GM21576 (cell line): ENCODE data around the gene TUBB8.
"Not testable (repeated sequence)": the region's sequence is repeated elsewhere in the genome, so short reads cannot be mapped to it uniquely, and the experiment has no call there.

Experiments
- ATAC-seq: cut with Tn5 transposase; IDR thresholded peaks from one replicate; pipeline ENCODE4 v1.9.1; 2021; ENCODE audit warnings: mild to moderate bottlenecking, moderate library complexity; ENCODE audit not compliant: unreplicated experiment

The TUBB8 gene

GRCh38 chr10:49926-50325 lies 830 bp upstream of the TUBB8 start:
- not testable (repeated sequence) for ATAC-seq

- ATAC-seq, result not testable (repeated sequence)
Measured at GRCh38 chr10:47864-48263, 1.2 kb downstream of the TUBB8 start.

- ATAC-seq, result not testable (repeated sequence)
Measured at GRCh38 chr10:13315-13635, 35.8 kb downstream of the TUBB8 start.

GRCh38 chr10:12444-13314 lies 36.4 kb downstream of the TUBB8 start:
- not testable (repeated sequence) for ATAC-seq

- ATAC-seq, result not testable (repeated sequence)
Measured at GRCh38 chr10:11260-11659, 37.8 kb downstream of the TUBB8 start.

GRCh38 chr10:10261-10971 lies 38.7 kb downstream of the TUBB8 start:
- not testable (repeated sequence) for ATAC-seq
